ENCODE data around the gene NUP98. TPM values are rescaled to one million over a fixed set of nuclear protein-coding genes. Genes with fewer than 3 reads are reported as not detected.

Gene NUP98
- total RNA-seq, 1 experiment from 2014 or later: 98.4 TPM

DNA sequence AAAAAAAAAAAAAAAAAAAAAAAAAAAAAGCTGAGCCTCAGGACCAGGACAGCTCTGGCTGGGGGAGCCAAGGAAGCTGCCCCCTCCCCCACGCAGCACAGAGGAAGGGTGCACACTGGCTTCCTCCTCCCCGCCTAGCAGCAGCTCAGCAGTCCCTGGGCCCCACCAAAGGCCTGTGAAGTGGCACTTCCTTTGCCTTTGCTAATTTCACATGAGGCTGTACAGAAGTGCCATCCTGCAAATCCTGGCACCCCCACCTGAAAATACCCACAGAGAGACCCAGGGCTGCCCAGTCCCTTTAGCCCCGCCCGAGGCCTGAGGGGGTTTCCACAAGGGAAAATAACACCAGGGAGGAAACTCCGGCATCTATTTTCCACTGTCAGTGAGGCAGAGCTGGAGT lies 39.5 kb upstream of the NUP98 start:
- POLR2A ChIA-PET: interaction anchor here (0.8 kb wide), 1 partner anchor 18 kb away, joined by 3 read pairs; the partner anchor contains the start of gene STIM1

More for the DNA sequence above, 39.5 kb upstream of the NUP98 start:
- Histone ChIP-seq H4K20me1 (ENCODE audit: insufficient read depth) (no peaks in the 10 kb centered on the region), H3K79me2 (ENCODE audit: insufficient read depth, low read length) (peaks cover 83% of the 10 kb centered on the region), H3K27ac (ENCODE audit: low read depth, low read length) (no peak overlapping the region), H3K9me2 (ENCODE audit: insufficient read depth) (no peaks in the 10 kb centered on the region), H3K27me3 (ENCODE audit: insufficient read depth, low read length) (no peaks in the 10 kb centered on the region), H3K4me2 (ENCODE audit: low read length) (no peak overlapping the region), H3K9me3 (ENCODE audit: control insufficient read depth in 1 of 2, insufficient read depth in 1 of 2, low read depth in 1 of 2, low read length in 2 of 2) (no peaks in the 10 kb centered on the region), H2AFZ (ENCODE audit: low read depth, low read length, poor library complexity, severe bottlenecking) (no peak overlapping the region), H3K4me1 (ENCODE audit: control insufficient read depth in 1 of 2, insufficient read depth in 2 of 2, low read length in 2 of 2) (peaks cover 10 to 33% of the 10 kb centered on the region in 2 experiments), H3K36me3 (ENCODE audit: control insufficient read depth in 1 of 2, insufficient read depth in 2 of 2, low read length in 2 of 2) (peaks cover 2 to 5% of the 10 kb centered on the region in 2 experiments; a peak in 1 of 4 replicates), H3K9ac (ENCODE audit: low read length) (no peak overlapping the region), H3K4me3 (replicated peaks in 1 of 2; ENCODE audit: low read depth in 1 of 2, low read length in 2 of 2) (no peak overlapping the region)
- RAD21 ChIA-PET (ENCODE audit: low non-redundant PET in 1 of 2, low total read pairs in 2 of 2, uncharacterized antibody in 2 of 2, unreplicated experiment in 2 of 2): no interaction called here
- no peak for TF ChIP-seq EGR1 (IDR thresholded peaks at IDR 0.05; ENCODE audit: low read depth)
- TF ChIP-seq, protein P1, sequence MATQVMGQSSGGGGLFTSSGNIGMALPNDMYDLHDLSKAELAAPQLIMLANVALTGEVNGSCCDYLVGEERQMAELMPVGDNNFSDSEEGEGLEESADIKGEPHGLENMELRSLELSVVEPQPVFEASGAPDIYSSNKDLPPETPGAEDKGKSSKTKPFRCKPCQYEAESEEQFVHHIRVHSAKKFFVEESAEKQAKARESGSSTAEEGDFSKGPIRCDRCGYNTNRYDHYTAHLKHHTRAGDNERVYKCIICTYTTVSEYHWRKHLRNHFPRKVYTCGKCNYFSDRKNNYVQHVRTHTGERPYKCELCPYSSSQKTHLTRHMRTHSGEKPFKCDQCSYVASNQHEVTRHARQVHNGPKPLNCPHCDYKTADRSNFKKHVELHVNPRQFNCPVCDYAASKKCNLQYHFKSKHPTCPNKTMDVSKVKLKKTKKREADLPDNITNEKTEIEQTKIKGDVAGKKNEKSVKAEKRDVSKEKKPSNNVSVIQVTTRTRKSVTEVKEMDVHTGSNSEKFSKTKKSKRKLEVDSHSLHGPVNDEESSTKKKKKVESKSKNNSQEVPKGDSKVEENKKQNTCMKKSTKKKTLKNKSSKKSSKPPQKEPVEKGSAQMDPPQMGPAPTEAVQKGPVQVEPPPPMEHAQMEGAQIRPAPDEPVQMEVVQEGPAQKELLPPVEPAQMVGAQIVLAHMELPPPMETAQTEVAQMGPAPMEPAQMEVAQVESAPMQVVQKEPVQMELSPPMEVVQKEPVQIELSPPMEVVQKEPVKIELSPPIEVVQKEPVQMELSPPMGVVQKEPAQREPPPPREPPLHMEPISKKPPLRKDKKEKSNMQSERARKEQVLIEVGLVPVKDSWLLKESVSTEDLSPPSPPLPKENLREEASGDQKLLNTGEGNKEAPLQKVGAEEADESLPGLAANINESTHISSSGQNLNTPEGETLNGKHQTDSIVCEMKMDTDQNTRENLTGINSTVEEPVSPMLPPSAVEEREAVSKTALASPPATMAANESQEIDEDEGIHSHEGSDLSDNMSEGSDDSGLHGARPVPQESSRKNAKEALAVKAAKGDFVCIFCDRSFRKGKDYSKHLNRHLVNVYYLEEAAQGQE (IDR thresholded peaks at IDR 0.05; ENCODE audit: low read depth): no peak
- TF ChIP-seq SP1 (IDR thresholded peaks at IDR 0.05; ENCODE audit: low read depth): no peak
- TF ChIP-seq, protein P2, sequence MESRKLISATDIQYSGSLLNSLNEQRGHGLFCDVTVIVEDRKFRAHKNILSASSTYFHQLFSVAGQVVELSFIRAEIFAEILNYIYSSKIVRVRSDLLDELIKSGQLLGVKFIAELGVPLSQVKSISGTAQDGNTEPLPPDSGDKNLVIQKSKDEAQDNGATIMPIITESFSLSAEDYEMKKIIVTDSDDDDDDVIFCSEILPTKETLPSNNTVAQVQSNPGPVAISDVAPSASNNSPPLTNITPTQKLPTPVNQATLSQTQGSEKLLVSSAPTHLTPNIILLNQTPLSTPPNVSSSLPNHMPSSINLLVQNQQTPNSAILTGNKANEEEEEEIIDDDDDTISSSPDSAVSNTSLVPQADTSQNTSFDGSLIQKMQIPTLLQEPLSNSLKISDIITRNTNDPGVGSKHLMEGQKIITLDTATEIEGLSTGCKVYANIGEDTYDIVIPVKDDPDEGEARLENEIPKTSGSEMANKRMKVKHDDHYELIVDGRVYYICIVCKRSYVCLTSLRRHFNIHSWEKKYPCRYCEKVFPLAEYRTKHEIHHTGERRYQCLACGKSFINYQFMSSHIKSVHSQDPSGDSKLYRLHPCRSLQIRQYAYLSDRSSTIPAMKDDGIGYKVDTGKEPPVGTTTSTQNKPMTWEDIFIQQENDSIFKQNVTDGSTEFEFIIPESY (IDR thresholded peaks at IDR 0.05; ENCODE audit: extremely low read depth, insufficient replicate concordance, low read length): no peak
- TF ChIP-seq ELF1 (IDR thresholded peaks at IDR 0.05; ENCODE audit: borderline replicate concordance, low read depth): no peak
- TF ChIP-seq CBX3 (IDR thresholded peaks at IDR 0.05; ENCODE audit: low read depth): no peak
- TF ChIP-seq SIN3A (IDR thresholded peaks at IDR 0.05; ENCODE audit: low read depth): no peak
- TF ChIP-seq ZNF274 (IDR thresholded peaks at IDR 0.05; ENCODE audit: low read depth, low read length): no peak
- TF ChIP-seq ZFX (IDR thresholded peaks at IDR 0.05): no peak
- TF ChIP-seq CEBPB (IDR thresholded peaks at IDR 0.05; ENCODE audit: low read depth): no peak
- TF ChIP-seq, protein P3, sequence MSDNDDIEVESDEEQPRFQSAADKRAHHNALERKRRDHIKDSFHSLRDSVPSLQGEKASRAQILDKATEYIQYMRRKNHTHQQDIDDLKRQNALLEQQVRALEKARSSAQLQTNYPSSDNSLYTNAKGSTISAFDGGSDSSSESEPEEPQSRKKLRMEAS (IDR thresholded peaks at IDR 0.05): no peak
- TF ChIP-seq, protein P4, sequence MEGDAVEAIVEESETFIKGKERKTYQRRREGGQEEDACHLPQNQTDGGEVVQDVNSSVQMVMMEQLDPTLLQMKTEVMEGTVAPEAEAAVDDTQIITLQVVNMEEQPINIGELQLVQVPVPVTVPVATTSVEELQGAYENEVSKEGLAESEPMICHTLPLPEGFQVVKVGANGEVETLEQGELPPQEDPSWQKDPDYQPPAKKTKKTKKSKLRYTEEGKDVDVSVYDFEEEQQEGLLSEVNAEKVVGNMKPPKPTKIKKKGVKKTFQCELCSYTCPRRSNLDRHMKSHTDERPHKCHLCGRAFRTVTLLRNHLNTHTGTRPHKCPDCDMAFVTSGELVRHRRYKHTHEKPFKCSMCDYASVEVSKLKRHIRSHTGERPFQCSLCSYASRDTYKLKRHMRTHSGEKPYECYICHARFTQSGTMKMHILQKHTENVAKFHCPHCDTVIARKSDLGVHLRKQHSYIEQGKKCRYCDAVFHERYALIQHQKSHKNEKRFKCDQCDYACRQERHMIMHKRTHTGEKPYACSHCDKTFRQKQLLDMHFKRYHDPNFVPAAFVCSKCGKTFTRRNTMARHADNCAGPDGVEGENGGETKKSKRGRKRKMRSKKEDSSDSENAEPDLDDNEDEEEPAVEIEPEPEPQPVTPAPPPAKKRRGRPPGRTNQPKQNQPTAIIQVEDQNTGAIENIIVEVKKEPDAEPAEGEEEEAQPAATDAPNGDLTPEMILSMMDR (IDR thresholded peaks at IDR 0.05 in 2 of 3, conservative IDR thresholded peaks at IDR 0.05 in 1 of 3; ENCODE audit: borderline replicate concordance in 1 of 3, insufficient read depth in 1 of 3, low read depth in 2 of 3, low read length in 2 of 3): no peak
- TF ChIP-seq JUND (IDR thresholded peaks at IDR 0.05): no peak
- TF ChIP-seq EZH2 (IDR thresholded peaks at IDR 0.05): no peak
- TF ChIP-seq FOSL1 (IDR thresholded peaks at IDR 0.05; ENCODE audit: low read depth): no peak
- TF ChIP-seq, protein P5, sequence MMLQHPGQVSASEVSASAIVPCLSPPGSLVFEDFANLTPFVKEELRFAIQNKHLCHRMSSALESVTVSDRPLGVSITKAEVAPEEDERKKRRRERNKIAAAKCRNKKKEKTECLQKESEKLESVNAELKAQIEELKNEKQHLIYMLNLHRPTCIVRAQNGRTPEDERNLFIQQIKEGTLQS (IDR thresholded peaks at IDR 0.05): no peak
- no peak for TF ChIP-seq RAD21 (IDR thresholded peaks at IDR 0.05; ENCODE audit: low read depth)
- TF ChIP-seq EZH2phosphoT487 (IDR thresholded peaks at IDR 0.05; ENCODE audit: borderline replicate concordance): no peak
- TF ChIP-seq POLR2AphosphoS5 (IDR thresholded peaks at IDR 0.05; ENCODE audit: low read depth, low read length): no peak
- CTCF ChIA-PET: interaction anchor here (1.5 kb wide), 1 partner anchor 13 kb away, joined by 4 read pairs; no protein-coding TSS in a partner anchor
- ATAC-seq: no peak
- intact Hi-C loops (cut with micrococcal nuclease): no loop called here
- BruUV-seq (replicated peaks): no TSS peak
- DNase-seq (ENCODE audit: low read depth, low spot score): no peak

Measured in HCT116 (cell line).